Stimulated activated CD4-positive, alpha-beta T cell treated with anti-CD3 and anti-CD28 coated beads, Interleukin-1b, Interleukin-23, amount 100 ng/mL, for 48 hours (primary cell): ENCODE results near the gene TMEM119.
"Not testable (repeated sequence)": the region's sequence is repeated elsewhere in the genome, so short reads cannot be mapped to it uniquely, and the experiment has no call there.

Experiments
- DNase-seq: peaks from one replicate; pipeline ENCODE4 v3.0.0-alpha.2; 2020

Gene TMEM119

GRCh38 chr12:108581311-108582227 lies 16.3 kb downstream of the TMEM119 start:
- DNase-seq = no peak

- no peak for DNase-seq
Measured at GRCh38 chr12:108580531-108580930, 17.4 kb downstream of the TMEM119 start.

- DNase-seq = no peak
Measured at GRCh38 chr12:108578813-108579212, 19.1 kb downstream of the TMEM119 start.

GRCh38 chr12:108578264-108578663 lies 19.6 kb downstream of the TMEM119 start:
- DNase-seq = no peak

GRCh38 chr12:108577458-108577857 lies 20.4 kb downstream of the TMEM119 start:
- no peak for DNase-seq

- no peak for DNase-seq
Measured at GRCh38 chr12:108576660-108577234, 21.1 kb downstream of the TMEM119 start.

GRCh38 chr12:108575199-108575912 lies 22.5 kb downstream of the TMEM119 start:
- no peak for DNase-seq

GRCh38 chr12:108574276-108574675 lies 23.6 kb downstream of the TMEM119 start:
- DNase-seq = not testable (repeated sequence)

- DNase-seq = peak; percentile 42
Measured at GRCh38 chr12:108573317-108573716, 24.6 kb downstream of the TMEM119 start.

GRCh38 chr12:108572166-108572790 lies 25.6 kb downstream of the TMEM119 start:
- DNase-seq = no peak

GRCh38 chr12:108571609-108572165 lies 26.2 kb downstream of the TMEM119 start:
- DNase-seq = no peak

GRCh38 chr12:108570743-108571608 lies 26.9 kb downstream of the TMEM119 start:
- no peak for DNase-seq

GRCh38 chr12:108568338-108569154 lies 29.3 kb downstream of the TMEM119 start:
- peak; percentile 77 for DNase-seq

GRCh38 chr12:108567406-108568337 lies 30.2 kb downstream of the TMEM119 start:
- no peak for DNase-seq

- DNase-seq = no peak
Measured at GRCh38 chr12:108566452-108566851, 31.4 kb downstream of the TMEM119 start.

GRCh38 chr12:108565976-108566375 lies 31.9 kb downstream of the TMEM119 start:
- peak; percentile 73 for DNase-seq

- no peak for DNase-seq
Measured at GRCh38 chr12:108565146-108565545, 32.7 kb downstream of the TMEM119 start.

GRCh38 chr12:108564724-108565123 lies 33.2 kb downstream of the TMEM119 start:
- DNase-seq = no peak

GRCh38 chr12:108563804-108564151 lies 34.1 kb downstream of the TMEM119 start:
- no peak for DNase-seq
